ENCODE data around the gene GNE. TPM values are rescaled to one million over a fixed set of nuclear protein-coding genes. Genes with fewer than 3 reads are reported as not detected.
"Not testable (repeated sequence)": the region's sequence is repeated elsewhere in the genome, so short reads cannot be mapped to it uniquely, and the experiment has no call there.

Gene GNE
- total RNA-seq, 1 donor from 2014 or later = 32.8 TPM

DNA sequence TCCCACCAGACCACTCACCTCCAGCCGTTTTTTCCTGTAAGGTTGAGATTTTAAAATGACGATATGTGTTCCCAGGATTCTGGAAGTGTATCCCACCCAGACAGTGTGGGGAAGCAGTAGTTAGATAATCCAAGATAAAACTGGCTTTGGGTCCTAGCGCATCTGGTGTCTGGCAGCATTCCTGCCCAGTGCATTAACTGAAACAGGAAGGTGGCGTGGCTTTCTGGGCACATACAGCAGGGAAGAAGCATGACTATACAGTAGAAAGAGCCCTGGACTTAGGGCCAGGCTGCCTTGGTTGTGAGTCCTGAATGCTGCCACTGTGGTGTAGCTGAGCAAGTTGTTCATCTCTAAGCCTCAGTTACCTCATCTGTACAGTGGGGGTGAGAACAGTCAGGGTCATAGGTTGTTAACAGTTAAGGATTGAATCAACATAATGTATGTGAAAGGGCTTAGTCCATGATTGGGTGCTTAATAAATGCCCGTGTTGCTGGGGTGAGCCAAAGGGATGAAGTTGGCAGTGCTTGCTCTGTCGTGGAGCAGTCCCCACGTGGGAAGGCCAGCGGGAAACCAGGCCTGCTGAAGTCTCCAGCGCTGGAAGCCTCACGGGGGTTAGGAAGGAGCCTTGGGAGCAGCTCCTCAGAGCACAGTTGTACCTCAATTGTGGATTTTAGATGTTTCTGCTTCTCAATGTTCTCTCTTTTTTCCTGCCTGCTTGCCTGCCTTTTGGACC lies 49.6 kb downstream of the GNE start:
- DNase-seq (ENCODE audit: low spot score) = no peak

DNA sequence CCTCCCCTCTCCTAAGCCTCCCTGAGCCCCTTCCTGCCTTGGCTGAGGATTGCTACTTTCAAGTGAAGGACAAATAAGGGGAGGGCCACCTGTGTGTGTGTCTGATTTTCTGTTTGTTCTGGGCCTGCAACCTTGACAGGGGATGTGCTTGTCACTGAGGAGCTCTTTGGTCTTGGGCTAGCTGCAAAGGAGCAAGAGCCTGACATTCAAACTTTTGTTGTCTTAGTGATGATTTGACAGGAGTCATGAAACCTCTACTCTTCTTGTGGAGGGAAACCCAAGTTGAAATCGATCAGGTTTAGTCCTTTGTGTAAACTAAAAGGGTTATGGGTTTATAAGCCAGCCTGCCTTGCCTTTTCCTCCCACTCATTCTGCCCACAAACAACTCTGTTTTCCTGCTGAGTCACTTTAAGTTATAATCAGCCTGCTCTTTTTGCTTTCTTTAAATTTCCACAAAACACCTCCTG lies 50.7 kb downstream of the GNE start:
- DNase-seq (ENCODE audit: low spot score) = no peak

DNA sequence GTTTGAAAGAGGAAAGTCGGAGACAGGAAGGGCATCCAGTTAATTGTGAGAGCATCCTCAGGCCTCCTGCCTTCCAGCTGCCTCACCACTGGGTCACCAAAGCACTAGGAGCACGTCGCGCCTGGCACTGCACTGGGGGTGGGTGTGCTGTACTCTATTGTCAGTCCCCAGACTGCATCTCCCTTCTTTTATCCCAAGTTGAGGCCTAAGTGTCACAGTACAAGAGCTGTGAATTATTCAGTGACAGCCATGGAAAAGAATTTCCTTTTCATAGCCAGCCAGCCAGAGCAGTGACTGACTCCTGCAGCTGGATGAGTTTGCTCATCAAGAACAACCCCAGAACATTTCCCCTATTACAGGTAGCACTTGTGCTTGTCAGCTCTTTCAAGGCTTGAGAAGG lies 51.2 kb downstream of the GNE start:
- DNase-seq (ENCODE audit: low spot score) = no peak

DNA sequence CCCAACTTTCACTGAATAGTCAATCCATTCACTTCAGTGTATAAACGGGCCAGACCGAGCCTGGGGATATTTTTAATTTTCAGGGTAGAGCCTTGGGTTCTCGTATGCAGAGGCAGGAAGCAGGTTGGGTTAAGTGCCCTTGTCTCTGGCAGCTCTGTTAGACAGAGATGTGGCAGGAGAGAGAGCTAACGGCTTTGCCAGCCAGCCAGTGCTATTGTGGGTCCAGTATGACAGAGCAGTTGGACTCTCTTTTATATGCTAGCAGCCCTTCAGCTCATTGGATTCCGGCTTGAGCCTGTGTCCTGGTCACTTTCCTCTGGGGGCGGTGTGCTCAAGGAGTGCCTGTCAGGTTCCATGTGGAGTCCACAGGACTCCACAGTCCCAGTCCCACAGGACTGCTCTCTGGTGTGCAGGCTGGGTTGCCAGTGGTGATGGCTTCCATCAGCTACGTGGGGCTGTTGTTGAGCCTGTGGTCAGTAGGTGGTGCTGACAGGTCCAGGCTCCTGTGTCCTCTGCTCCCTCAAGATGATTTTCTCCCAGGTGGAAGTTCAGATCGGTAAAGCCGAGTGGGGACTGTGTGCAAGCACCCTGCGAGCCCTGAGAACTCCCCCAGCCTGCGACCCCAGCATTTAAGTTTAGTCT lies 53.2 kb downstream of the GNE start:
- DNase-seq (ENCODE audit: low spot score) = no peak

DNA sequence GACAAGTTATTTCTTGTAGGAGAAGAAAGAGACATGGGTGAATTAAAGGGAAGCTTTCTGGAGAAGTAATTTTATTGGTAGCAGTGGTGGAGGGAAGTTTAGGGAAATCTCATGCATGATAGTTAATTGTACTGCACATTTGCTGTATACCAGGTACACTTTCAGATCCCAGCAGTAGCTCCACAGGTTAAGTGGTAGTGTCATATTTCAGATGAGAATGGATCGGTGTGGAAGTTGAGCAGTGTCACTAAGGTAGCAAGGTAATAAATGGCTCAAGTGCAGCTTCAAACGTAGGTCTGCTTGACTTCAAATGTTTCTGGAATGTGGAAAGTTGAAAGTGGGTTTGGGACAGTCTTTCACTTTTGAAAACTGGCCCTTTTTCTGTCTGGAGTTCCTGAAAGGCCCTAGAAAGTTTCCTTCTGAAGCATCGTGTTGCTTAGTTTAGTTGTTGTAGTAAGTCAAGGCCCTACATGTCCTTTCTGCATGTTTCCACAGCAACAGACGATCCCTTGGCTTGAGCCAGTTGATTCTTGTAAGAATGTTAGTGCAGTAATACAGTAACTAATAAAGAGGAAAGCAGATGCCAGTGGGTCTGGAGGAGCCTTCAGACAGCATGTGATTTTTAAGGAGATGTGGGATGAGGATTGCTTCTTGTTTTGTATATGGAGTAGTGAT lies 63.8 kb downstream of the GNE start:
- DNase-seq (ENCODE audit: low spot score) = no peak

DNA sequence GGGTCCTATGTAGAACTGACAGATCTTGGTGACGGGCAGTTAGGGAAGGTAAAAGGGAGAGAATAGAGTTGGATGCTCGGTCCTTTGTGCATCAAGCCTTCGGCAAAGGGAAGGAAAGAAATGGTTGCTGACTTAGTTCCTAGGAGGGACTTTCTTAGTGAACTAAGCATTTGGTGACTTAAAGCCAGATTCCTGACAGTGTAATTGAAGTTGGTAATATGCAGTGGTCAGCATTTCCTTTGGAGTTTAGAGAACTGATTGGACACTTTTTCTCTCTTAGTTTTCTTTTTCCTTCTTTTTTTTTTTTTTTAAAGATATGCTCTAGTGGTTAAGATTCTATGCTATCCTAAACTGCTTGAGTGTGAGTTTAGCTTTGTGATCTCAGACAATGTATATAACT lies 65.2 kb downstream of the GNE start:
- DNase-seq (ENCODE audit: low spot score) = no peak

DNA sequence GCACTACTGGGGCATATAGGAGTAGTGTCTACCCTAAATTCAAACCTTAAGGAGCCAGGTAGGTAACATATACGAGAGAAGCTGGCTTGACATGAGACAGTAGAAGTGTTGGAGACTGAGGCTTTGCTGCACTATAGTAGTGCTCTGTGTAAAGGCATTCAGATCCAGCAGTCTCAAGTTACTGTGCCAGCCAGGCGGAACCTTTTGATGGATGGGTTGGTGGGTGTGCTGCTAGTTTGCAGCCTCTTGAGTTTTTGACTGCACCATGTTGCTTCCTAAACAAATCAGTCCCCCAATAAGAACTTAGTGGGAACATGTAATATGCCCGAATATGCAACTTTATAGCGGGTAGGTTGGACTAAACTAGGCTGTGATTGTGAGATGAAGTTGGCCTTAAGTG lies 66.1 kb downstream of the GNE start:
- no peak for DNase-seq (ENCODE audit: low spot score)

DNA sequence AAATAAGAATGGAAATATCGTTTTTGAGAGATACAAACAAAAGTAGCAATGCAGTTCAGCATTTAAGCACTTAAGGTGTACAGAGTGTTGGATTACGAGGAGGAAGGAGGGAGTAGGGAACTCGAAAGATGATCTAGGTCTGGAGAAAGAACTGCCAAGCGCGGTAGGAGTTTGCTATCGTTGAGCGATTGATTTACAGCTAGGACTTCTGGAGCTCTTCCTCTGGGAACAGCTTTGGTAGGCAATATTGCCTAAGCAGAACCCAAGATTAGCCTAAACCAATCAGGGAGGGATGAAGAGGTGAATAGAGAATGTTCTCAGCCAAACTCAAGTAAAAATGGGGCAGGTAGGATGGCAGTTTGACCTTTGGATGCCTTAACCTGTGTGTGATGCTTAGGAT lies 66.6 kb downstream of the GNE start:
- DNase-seq (ENCODE audit: low spot score) = no peak

DNA sequence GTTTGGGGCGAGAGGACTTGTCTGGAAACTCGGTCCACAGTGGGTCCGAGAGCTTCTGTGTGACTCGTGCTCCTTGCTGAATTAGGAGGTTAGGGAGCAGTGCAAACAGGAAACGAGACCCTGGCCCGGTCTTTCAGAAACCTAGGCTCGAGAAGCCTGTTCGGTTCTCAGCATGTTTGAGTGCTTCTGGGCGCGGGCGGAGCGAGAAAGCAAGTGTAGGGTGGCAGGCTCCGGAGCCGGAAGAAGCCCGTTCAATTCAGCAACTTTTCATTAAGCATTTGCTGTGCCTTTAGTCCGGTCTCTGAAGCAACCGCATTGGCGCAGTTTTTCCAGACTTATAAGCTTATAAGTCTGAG lies 67.0 kb downstream of the GNE start:
- DNase-seq (ENCODE audit: low spot score) = no peak

DNA sequence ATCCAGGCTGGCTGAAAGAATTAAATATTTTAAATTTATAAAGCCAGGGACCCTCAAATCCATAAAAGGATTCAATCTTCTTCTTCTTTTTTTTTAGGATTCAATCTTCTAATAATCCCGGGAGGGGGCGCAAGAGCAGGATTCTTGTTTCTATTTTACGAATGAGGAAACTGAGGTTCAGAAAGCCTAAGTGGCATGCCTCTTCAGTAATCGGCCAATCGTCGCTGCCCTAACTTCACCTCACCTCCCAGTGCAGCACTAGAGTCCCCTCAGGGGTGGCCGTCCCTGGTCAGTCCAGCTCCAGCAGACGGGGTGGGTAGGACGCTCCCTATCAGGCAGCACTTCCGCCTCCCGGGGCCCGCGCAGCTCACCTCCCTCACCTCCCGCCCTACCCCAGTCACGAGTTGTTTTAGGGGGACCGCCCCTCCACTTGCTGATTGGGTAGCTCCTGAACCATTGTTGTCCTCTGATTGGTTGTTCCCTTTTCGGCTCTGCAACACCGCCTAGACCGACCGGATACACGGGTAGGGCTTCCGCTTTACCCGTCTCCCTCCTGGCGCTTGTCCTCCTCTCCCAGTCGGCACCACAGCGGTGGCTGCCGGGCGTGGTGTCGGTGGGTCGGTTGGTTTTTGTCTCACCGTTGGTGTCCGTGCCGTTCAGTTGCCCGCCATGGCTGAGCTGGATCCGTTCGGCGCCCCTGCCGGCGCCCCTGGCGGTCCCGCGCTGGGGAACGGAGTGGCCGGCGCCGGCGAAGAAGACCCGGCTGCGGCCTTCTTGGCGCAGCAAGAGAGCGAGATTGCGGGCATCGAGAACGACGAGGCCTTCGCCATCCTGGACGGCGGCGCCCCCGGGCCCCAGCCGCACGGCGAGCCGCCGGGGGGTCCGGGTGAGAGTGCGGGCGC lies 67.6 kb downstream of the GNE start, which contains the start of gene CLTA:
Gene CLTA, plus strand, starts transcription at position 534 of the 902 bp plus-strand sequence. Its CDS starts 136 bp downstream, at position 670.
- DNase-seq (ENCODE audit: low spot score) = peak; percentile 96

DNA sequence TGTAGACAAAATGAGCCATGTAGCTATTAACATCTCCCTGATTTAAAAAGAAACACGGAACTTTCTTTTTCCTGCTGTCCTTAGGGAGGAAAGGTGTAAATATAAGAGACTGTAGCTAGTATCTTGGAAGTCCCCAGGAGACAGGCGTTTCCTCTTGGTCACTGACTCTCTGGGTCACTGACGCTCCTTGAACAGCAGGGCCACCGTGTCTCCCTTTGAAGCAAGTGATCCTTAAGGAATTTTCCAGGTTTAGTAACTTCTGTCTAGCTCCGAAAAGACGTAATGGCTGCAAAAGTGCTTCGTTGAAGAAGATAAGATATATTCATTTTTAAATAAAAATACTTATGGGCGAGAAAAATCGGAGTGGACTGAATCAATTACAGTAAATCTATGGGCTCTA lies 68.3 kb downstream of the GNE start:
- DNase-seq (ENCODE audit: low spot score) = no peak

DNA sequence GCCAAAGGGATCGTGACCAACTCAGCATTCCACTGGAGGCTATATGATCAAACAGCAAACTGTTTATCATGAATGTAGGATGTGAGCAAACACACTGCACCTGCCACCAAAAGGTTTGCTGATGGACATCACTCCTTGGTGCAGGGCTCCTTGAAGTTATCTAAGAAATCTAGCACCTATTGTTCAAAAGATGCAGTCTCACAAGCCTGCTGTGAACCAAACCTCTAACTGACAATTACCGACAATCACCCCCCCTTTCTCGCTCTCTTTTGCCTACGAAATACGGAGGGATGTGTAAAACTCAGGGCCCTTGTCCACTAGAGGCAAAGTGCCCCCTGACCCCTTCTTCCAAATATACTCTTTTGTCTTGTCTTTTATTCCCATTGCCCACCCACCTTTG lies 70.0 kb downstream of the GNE start:
- no peak for DNase-seq (ENCODE audit: low spot score)

DNA sequence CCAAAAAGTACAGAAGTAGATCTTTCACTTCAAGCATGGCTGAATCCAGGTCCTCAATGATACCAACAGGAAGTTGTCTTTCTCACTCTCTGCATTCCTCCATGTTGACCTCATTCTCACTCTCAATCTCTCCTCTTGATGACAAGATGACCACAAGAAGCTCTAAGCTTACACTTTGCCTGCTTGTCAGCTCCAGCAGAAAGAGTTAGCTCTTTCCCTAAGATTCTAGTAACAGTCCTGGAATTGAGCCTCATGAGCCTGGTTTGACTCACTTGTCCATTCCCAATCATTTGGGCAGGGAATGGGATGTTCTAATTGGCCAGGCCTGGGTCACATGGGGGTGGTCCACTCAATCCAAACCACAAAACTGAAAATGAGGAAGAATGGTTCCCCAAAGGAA lies 70.8 kb downstream of the GNE start:
- DNase-seq (ENCODE audit: low spot score) = no peak

DNA sequence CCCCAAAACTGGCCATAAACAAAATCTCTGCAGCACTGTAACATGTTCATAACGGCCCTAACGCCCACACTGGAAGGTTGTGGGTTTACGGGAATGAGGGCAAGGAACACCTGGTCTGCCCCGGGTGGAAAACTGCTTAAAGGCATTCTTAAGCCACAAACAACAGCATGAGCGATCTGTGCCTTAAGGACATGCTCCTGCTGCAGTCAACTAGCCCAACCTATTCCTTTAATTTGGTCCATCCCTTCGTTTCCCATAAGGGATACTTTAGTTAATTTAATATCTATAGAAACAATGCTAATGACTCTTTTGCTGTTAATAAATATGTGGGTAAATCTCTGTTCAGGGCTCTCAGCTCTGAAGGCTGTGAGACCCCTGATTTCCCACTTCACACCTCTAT lies 78.0 kb downstream of the GNE start:
- DNase-seq (ENCODE audit: low spot score) = not testable (repeated sequence)

DNA sequence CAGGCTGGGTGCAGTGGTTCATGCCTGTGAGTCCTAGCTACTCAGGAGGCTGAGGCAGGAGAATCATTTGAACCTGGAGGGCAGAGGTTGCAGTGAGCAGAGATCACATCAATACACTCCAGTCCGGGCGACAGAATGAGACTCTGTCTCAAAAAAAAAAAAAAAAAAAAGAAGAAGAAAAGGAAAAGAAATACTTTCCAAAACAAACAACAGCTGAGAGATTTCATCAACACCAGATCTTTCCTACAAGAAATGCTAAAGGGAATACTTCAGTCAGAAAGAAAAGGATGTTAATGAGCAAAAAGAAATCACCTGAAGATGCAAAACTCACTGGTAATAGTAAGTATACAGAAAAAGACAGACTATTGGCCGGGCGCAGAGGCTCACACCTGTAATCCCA lies 80.7 kb downstream of the GNE start:
- no peak for DNase-seq (ENCODE audit: low spot score)

DNA sequence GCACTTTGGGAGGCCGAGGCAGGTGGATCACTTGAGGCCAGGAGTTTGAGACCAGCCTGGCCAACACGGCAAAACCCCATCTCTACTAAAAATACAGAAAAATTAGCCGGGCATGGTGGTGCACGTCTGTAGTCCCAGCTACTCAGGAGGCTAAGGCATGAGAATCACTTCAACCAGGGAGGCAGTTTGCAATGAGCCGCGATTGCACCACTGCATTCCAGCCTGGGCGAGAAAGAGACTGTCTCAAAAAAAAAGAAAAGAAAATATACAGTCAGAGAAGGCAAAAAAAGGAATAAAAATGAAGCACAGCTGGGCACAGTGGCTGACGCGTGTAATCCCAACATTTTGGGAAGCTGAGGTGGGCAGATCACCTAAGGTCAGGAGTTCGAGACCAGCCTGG lies 81.8 kb downstream of the GNE start:
- DNase-seq (ENCODE audit: low spot score) = peak; percentile 60

DNA sequence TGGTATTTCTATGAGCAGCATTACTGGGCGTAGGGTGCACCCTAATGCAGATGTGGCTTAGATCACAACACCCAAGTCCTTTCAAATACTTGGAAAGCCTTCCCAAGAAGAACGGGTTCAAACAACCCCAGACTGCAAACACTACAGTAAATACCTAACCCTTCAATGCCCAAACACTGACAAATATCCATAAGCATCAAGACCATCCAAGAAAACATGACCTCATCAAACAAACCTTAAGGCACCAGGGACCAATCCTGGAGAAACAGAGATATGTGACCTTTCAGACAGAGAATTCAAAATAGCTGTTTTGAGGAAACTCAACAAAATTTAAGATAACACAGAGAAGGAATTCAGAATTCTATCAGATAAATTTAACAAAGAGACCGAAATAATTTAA lies 83.0 kb downstream of the GNE start:
- not testable (repeated sequence) for DNase-seq (ENCODE audit: low spot score)

DNA sequence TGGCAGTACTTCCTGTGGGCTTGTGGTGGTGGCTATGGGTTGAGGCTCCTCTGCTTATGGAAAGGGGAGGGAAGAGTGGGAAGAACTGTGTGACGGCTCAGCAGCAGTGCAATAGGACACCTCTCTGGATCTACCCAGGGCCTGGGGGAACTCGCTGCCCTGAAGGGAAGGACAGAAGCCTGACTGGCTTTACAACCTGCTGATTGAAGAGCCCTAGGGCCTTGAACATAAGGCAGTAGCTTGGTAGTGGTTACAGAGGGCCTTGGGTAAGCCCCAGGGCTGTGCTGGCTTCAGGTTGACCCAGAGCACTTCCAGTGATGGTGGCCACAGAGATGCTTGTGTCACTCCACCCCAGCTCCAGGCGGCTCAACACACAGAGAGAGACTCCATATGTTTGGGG lies 83.5 kb downstream of the GNE start:
- DNase-seq (ENCODE audit: low spot score) = peak; percentile 33

DNA sequence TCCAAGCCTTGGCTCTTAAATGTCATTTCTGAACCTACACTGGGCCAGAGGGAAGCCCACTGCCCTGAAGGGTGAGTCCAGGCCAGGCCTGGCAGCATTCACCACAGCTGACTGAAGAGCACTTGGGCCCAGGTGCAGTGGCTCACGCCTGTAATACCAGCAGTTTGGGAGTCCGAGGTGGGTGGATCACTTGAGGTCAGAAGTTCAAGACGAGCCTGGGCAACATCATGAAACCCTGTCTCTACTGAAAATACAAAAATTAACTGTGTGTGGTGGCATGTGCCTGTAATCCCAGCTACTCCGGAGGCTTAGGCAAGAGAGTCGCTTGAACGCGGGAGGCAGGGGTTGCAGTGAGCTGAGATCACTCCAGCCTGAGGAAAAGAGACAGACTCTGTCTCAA lies 84.0 kb downstream of the GNE start:
- DNase-seq (ENCODE audit: low spot score) = peak; percentile 69

DNA sequence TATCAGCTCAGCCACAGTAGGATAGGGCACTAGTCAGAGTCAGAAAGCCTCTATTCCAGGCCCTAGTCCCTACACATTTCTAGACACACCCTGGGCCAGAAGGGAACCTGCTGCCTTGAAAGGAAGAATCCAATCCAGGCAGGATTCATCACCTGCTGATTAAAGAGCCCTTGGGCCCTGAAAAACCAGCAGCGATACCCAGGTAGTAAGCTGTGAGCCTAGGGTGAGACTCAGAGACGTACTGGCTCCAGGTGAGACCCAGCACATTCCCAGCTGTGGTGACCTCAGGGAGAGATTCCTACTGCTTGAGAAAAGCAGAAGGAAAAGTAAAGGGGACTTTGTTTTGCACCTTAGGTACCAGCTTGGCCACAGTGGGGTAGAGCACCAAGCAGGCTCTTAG lies 84.4 kb downstream of the GNE start:
- DNase-seq (ENCODE audit: low spot score) = peak; percentile 18

DNA sequence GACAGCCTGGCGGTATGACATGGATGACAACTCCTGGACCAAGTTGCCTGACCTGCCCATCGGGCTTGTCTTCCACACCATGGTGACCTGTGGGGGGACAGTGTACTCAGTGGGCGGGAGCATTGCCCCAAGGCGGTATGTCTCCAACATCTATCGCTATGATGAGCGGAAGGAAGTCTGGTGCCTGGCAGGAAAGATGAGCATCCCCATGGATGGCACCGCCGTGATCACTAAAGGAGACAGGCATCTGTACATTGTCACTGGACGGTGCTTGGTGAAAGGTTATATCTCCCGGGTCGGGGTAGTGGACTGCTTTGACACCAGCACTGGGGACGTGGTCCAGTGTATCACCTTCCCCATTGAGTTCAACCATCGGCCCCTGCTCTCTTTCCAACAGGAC lies 87.7 kb downstream of the GNE start:
- DNase-seq (ENCODE audit: low spot score) = peak; percentile 81

All from mesenteric fat pad (tissue), 1 donor.